WTC11 (cell line): Measurements from ENCODE around the gene SIRT3. TPM values are rescaled to one million over a fixed set of nuclear protein-coding genes. Genes with fewer than 3 reads are reported as not detected.
A peak's percentile ranks its signal among the peaks of the same experiment; 100 is the strongest.

Experiments used
- ATAC-seq: fragments of 200-7000 bp; cut with Tn5 transposase; 2 replicates; pipeline ENCODE4 v1.10.0; 2021; ENCODE audit warnings: mild to moderate bottlenecking, moderate library complexity
- CTCF ChIA-PET: fragments of 300-600 bp; sonication (Branson Sonifier 250); formaldehyde crosslinking; loops from one replicate; lab custom pipeline; 2021; ENCODE audit warnings: antibody characterized with exemption; lab: Charles Lee
- POLR2A ChIA-PET: fragments of 350-600 bp; sonication (Branson Sonifier 250); formaldehyde crosslinking; loops from one replicate; lab custom pipeline; 2021; ENCODE audit warnings: antibody characterized with exemption; lab: Charles Lee
- DNase-seq: peaks from one replicate; pipeline ENCODE4 v3.0.0; 2021; ENCODE audit warnings: low spot score
- H3K27ac Mint-ChIP-seq: 2 replicates; pipeline ENCODE4 v1.8.0; 2021; ENCODE audit warnings: mixed read lengths
- H3K27me3 Mint-ChIP-seq: 2 replicates; pipeline ENCODE4 v1.8.0; 2021; ENCODE audit warnings: low read depth, mild to moderate bottlenecking, moderate library complexity, mixed read lengths
- H3K36me3 Mint-ChIP-seq: 2 replicates; pipeline ENCODE4 v1.8.0; 2021; ENCODE audit warnings: mixed read lengths
- H3K4me1 Mint-ChIP-seq: 2 replicates; pipeline ENCODE4 v1.8.0; 2022; ENCODE audit warnings: mixed read lengths
- H3K4me3 Mint-ChIP-seq: 2 replicates; pipeline ENCODE4 v1.8.0; 2021; ENCODE audit warnings: mild to moderate bottlenecking, moderate library complexity, mixed read lengths
- H3K9me3 Mint-ChIP-seq: 2 replicates; pipeline ENCODE4 v1.8.0; 2021; ENCODE audit warnings: mixed read lengths
- AR ChIP-seq: fragments of 250-450 bp; sonication (Bioruptor Pico); IDR thresholded peaks from 2 replicates; pipeline ENCODE4 v1.9.0; 2021; ENCODE audit warnings: mild to moderate bottlenecking
- ATF1 ChIP-seq: sonication (generic); formaldehyde crosslinking; IDR thresholded peaks from 2 replicates; pipeline ENCODE4 v1.8.1; 2023; ENCODE audit warnings: mild to moderate bottlenecking, moderate library complexity, missing genetic modification reagents
- ATF6 ChIP-seq: sonication (generic); formaldehyde crosslinking; IDR thresholded peaks from 2 replicates; pipeline ENCODE4 v1.8.1; 2023; ENCODE audit warnings: mild to moderate bottlenecking, missing genetic modification reagents
- CREM ChIP-seq: sonication (generic); formaldehyde crosslinking; IDR thresholded peaks from 2 replicates; pipeline ENCODE4 v1.8.1; 2022; ENCODE audit warnings: mild to moderate bottlenecking, missing genetic modification reagents, moderate library complexity
- CTCF ChIP-seq: fragments of 200-600 bp; IDR thresholded peaks from 2 replicates; pipeline ENCODE4 v1.8.0; 2022; ENCODE audit warnings: antibody characterized with exemption
- E2F1 ChIP-seq: sonication (generic); formaldehyde crosslinking; IDR thresholded peaks from 2 replicates; pipeline ENCODE4 v1.8.0; 2022; ENCODE audit warnings: mild to moderate bottlenecking, missing genetic modification reagents
- E2F4 ChIP-seq: sonication (generic); formaldehyde crosslinking; IDR thresholded peaks from 2 replicates; pipeline ENCODE4 v1.8.1; 2022; ENCODE audit warnings: low read depth, mild to moderate bottlenecking, moderate library complexity, missing genetic modification reagents, borderline replicate concordance
- EMX1 ChIP-seq: fragments of 250-450 bp; sonication (Bioruptor Pico); IDR thresholded peaks from 2 replicates; pipeline ENCODE4 v1.8.0; 2021; ENCODE audit warnings: mild to moderate bottlenecking
- FOXJ3 ChIP-seq: sonication (generic); formaldehyde crosslinking; IDR thresholded peaks from 2 replicates; pipeline ENCODE4 v1.9.0; 2021; ENCODE audit warnings: missing genetic modification reagents, mild to moderate bottlenecking, borderline replicate concordance
- FOXK1 ChIP-seq: sonication (generic); formaldehyde crosslinking; IDR thresholded peaks from 2 replicates; pipeline ENCODE4 v1.8.0; 2022; ENCODE audit warnings: mild to moderate bottlenecking, moderate library complexity, missing genetic modification reagents
- GTF2I ChIP-seq: fragments of 250-450 bp; sonication (Bioruptor Pico); conservative IDR thresholded peaks from 2 replicates; pipeline ENCODE4 v1.4.0; 2021; ENCODE audit warnings: mild to moderate bottlenecking
- HMGXB4 ChIP-seq: sonication (generic); formaldehyde crosslinking; IDR thresholded peaks from 2 replicates; pipeline ENCODE4 v1.8.1; 2023; ENCODE audit warnings: mild to moderate bottlenecking, moderate library complexity, missing genetic modification reagents
- MAX ChIP-seq: sonication (generic); formaldehyde crosslinking; IDR thresholded peaks from 2 replicates; pipeline ENCODE4 v1.8.0; 2022; ENCODE audit warnings: mild to moderate bottlenecking, missing genetic modification reagents
- MXD4 ChIP-seq: fragments of 250-450 bp; sonication (Bioruptor Pico); IDR thresholded peaks from 2 replicates; pipeline ENCODE4 v1.8.0; 2021; ENCODE audit warnings: mild to moderate bottlenecking, moderate library complexity, borderline replicate concordance
- NFYB ChIP-seq: sonication (generic); formaldehyde crosslinking; conservative IDR thresholded peaks from 2 replicates; pipeline ENCODE4 v1.8.0; 2022; ENCODE audit warnings: low read depth, missing genetic modification reagents
- RELA ChIP-seq: sonication (generic); formaldehyde crosslinking; IDR thresholded peaks from 2 replicates; pipeline ENCODE4 v1.8.1; 2022; ENCODE audit warnings: missing genetic modification reagents, mild to moderate bottlenecking, borderline replicate concordance
- SMAD4 ChIP-seq: sonication (generic); formaldehyde crosslinking; IDR thresholded peaks from 2 replicates; pipeline ENCODE4 v1.8.0; 2022; ENCODE audit warnings: mild to moderate bottlenecking, missing genetic modification reagents
- SP1 ChIP-seq: sonication (generic); formaldehyde crosslinking; conservative IDR thresholded peaks from 2 replicates; pipeline ENCODE4 v1.8.1; 2022; ENCODE audit warnings: missing genetic modification reagents
- ZNF281 ChIP-seq: sonication (generic); formaldehyde crosslinking; IDR thresholded peaks from 2 replicates; pipeline ENCODE4 v1.8.0; 2023; ENCODE audit warnings: mild to moderate bottlenecking, missing genetic modification reagents
- ZNF396 ChIP-seq: fragments of 250-450 bp; sonication (Bioruptor Pico); IDR thresholded peaks from 2 replicates; pipeline ENCODE4 v1.8.0; 2021; ENCODE audit warnings: mild to moderate bottlenecking, moderate library complexity, borderline replicate concordance
- ZNF416 ChIP-seq: fragments of 250-450 bp; sonication (Bioruptor Pico); IDR thresholded peaks from 2 replicates; pipeline ENCODE4 v1.9.0; 2021; ENCODE audit warnings: mild to moderate bottlenecking, inconsistent platforms
- total RNA-seq: library from RNA; stranded (reverse); gene quantifications from 3 replicates; pipeline ENCODE4 v1.2.3, GENCODE V29; 2021

Gene SIRT3
- total RNA-seq, 1 experiment from 2014 or later, result 21.0 TPM

- Mint-ChIP-seq H3K9me3 (no peaks in the 10 kb centered on the region), H3K4me1 (peaks cover 8% of the 10 kb centered on the region; the same call in 1 of the 2 replicates), H3K27me3 (no peaks in the 10 kb centered on the region), H3K36me3 (peaks cover 34% of the 10 kb centered on the region), H3K27ac (peak overlapping the region; percentile 98), H3K4me3 (peak overlapping the region; percentile 97)
- ChIA-PET POLR2A (interaction anchor here (1.4 kb wide), 1 partner anchor 147 kb away, joined by 5 read pairs; no protein-coding TSS in a partner anchor), CTCF (interaction anchor here (0.8 to 2.2 kb wide), 2 partner anchors 42 to 199 kb away, joined by 4 to 23 read pairs; no protein-coding TSS in a partner anchor)
- DNase-seq (peak; percentile 72), ATAC-seq (peak; percentile 68)
- TF ChIP-seq ATF6 (CRISPR knock-in tag) (no peak), ZNF396 (no peak), E2F4 (CRISPR knock-in tag) (no peak), HMGXB4 (CRISPR knock-in tag) (peak; percentile 51; the same call in 1 of the 2 replicates), ZNF416 (CRISPR knock-in tag) (no peak), GTF2I (CRISPR knock-in tag) (no peak), EMX1 (CRISPR knock-in tag) (no peak), AR (CRISPR knock-in tag) (no peak), CREM (CRISPR knock-in tag) (0 out of 2 replicates have a peak, but pooled peaks have one; percentile 41), FOXK1 (CRISPR knock-in tag) (peak; percentile 15; the same call in 1 of the 2 replicates), SMAD4 (CRISPR knock-in tag) (no peak), ZNF281 (no peak), RELA (CRISPR knock-in tag) (no peak), NFYB (CRISPR knock-in tag) (no peak), MXD4 (CRISPR knock-in tag) (no peak), E2F1 (CRISPR knock-in tag) (no peak), SP1 (peak; percentile 74), MAX (CRISPR knock-in tag) (0 out of 2 replicates have a peak, but pooled peaks have one; percentile 8), CTCF (no peak), ATF1 (CRISPR knock-in tag) (no peak; the same call in 1 of the 2 replicates), FOXJ3 (no peak)
Observed at GRCh38 chr11:208181-208916, 27.8 kb downstream of the SIRT3 start.
